NCI-H1417 (cell line): Measurements from ENCODE around the gene PAXX.

ENCODE experiments used
- DNase-seq, 3 experiments: peaks; one replicate each; lab custom pipeline; 2025; lab: John Stamatoyannopoulos, UW

Gene PAXX

DNA sequence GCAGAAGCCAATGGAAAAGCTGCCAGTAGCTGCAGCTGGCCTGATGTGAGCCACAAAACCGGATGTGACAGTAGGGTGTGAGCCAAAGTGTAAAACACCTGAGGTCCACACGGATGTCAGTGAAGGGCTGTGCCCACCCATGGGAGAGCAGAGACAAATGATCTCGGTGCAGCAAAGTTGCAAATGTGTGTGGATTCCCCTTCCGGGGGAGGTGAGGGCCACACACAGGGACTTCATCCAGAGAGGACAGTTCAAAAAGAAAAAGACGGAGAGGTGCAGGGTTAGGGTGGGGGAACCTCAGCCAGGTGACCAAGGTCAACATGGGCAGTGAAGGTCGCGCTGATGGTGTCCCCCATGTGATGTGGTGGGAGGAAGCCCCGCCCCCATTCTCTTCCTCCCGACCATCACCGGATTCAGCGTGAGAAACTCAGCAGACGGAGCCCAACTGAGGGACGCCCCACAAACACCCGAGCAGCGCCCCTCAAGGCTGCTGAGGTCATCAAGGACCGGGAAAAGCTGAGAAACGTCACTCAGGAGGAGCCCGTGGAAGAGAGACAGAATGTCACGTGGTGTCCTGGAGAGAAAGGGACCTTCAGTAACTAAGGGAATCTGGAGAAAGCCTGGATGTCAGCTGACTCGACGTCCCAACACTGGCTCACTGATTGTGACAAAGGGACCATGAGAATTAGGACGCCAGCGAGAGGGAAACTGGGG is 26.3 kb upstream of the PAXX start:
- DNase-seq: no peak

DNA sequence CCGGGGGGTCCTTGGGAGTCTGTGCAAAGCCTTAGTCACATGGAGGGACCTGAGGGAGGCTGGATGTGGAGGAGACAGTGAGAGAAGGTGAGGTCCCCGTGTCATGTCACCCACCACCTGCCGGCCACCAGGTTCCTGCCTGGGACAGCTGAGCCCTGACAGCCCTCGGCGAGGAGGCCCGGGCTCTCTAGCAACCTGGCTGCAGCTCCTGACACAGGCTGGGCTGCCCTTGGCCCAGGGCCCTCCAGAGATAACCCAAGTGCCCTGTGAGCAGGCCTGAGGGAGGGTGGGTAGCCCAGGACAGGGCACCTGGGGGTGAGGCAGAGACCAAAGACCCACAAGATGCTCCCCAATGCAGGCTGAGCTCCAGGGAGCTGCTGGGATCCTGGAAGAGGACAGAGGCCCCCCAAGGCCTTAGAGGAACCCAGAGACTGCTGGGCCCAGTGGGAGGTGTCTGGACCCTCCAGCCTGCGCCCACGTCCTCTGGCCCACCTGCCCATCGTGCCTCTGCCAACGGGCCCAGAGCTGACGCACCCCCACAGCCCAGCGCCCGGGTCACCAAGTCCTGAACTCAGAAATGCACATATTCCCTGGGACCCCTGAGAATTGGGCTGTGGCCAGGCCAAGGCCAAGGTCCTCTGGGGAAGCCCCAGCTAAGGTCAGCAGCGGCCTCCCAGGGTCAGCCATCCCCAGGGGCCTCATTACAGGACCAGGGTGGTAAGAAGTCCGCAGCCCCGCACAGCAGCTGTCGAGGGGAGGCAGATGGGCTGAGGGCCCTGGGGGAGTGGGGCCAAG is 23.7 kb upstream of the PAXX start:
- DNase-seq: no peak

DNA sequence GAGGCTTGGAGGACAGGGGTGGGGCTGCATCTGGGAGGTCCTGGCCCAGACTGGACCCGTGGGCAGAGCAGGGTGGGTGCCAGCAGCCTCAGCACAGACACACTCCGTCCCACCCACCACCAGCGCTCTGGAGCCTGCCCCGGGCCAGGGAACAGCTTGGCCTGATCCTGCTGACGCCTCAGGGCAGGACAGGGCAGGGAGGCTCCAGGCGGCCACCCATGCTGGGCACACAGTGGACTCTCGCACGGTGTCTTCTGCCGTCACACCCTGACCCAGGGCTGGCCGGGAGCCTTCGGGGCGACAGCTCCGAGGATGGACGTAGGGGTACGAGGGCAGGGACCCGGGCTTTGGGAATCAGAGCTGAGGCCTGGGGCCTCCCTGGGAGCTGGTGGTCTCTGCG is 23.1 kb upstream of the PAXX start:
- no peak for DNase-seq

DNA sequence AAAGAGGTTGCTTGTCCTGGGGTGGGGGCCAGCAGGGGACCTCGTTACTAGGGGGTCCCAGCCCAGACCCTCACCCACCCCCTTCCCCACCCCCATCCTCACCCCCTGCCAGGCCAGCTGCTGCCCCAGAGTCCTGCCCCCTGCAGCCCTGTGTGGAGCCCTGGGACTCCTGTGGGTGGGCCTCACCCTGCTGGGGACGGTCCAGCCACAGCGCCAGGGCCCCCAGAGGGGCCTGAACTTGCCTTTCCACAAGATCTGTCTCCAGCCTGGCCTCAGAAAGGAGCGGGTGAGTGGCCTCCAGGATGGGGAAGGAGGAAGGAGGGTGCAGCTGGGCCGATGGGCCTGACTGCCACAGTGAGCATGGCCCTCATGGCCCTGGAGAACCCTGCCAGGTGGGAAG is 22.4 kb upstream of the PAXX start:
- no peak for DNase-seq

DNA sequence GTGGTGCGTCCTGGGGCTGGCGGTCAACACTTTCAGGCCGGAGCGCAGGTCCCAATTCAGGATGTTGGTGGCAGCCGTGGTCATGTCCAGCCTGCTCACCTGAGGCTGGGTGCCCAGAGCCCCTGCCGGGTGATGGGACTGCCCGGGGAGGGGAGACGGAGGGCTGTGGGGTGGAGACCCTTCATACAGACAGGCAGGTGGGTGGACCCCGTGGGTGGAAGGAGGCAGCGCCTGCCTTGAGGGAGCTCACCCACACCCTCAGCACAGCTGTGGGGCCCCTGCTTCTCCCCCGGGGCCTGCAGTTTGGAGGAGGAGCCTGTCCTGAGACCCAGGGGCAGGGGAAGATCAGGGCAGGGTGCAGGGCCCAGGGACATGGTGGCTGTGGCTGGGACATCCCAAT is 21.9 kb upstream of the PAXX start:
- no peak for DNase-seq

DNA sequence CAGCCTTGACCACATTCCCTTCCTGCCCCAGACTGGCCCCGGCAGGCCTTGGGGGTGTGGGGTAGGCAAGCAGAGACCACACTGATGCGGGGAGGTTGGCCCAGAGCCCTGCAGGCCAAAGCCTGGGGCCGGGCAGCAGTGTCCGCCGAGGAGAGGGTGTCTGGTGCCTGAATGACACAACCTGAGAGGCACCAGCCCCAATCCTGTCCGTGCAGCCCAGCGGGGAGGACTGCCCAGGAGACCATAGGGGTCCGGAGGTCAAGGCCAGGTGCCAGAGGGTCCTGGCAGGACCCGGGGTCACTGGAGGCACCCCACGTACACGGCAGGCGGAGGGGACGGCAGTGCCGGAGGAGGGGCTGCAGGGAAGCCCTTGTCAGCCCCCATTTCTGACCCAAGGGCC is 20.5 kb upstream of the PAXX start:
- no peak for DNase-seq

DNA sequence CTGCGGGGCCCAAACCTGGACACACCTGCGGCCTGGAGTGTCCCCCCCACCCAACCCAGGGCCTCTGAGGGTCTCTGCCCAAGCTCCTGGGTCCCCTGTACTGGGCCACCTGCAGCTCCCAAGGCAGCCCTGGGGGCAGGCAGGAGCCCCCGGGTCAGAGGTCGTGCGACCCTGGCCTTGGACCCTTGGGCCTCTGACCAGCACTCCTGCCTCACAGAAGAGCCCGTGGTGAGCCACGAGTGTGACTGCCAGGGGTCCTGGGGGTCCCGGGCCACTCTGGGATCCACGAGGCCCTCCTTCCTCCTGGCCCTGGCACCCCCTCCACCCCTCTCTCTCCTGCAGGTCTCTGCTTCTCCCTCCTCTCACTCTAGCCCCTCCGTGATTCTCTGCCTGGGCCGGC is 19.9 kb upstream of the PAXX start:
- DNase-seq: no peak

DNA sequence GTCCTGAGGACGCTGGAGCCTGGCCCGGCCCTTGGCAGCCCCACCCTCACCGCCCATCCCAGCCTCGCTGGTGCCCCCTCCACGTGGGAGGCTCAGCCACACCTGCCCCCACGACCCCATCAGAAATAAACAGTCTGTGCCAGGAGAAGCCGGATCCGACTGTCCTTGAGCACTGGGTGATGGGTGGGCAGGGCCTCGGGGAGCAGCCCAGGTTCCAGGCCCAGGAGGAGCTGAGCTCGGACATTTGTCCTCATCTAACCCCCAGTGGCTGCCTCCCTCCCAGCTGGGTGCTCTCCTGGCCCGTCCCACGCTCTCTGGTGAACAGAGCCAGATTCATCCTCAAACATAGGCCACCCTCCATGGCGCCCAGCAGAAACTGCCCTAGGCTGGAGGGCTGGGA is 19.5 kb upstream of the PAXX start:
- DNase-seq: no peak

DNA sequence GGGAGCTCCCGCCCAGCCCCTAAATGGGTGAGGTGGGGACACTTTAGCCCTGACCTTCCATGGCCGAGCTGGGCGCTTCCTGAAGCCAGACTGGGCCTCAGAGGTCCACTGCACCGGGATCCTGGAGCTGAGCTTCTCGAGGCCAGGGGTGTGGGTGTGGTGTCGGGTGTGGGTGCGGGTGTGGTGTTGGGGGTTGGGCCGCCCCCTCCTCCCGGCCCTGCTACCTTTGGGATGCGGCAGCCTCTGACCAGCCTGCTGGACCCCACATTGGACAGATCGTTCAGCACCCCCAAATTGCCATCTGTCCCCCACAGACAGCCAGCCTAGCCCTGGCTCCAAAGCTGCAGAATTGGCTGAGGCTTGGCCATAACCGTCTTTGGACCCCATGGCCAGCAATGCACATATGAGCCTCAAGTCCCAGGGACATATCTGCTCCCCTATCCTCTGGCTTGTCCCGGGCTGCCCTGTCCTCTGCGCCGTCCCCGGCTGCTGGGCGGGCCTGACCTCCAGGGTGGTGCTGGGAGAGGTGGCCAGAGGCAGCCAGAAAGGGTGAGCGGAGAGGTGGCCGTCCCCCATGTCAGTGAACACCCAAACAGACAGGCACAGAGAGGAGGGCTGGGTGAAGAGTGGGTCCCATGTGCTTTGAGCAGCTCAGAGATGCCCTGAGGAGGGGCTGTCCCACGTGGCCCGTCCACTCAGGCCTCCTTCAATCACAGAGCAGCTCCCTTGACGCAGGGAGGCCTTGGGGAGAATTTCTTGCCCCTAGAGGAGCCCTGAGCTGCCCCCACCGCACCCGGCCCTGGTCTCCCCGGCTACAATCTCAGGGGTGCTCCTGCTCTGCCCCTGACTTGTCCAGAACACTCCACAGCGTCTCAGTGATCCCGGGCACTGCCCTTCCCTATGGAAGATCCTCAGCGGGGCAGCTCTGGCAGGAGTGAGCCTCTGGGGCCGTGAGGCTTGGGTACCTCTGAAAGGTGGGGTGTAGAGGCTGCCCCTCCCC is 18.3 kb upstream of the PAXX start:
- no peak for DNase-seq

DNA sequence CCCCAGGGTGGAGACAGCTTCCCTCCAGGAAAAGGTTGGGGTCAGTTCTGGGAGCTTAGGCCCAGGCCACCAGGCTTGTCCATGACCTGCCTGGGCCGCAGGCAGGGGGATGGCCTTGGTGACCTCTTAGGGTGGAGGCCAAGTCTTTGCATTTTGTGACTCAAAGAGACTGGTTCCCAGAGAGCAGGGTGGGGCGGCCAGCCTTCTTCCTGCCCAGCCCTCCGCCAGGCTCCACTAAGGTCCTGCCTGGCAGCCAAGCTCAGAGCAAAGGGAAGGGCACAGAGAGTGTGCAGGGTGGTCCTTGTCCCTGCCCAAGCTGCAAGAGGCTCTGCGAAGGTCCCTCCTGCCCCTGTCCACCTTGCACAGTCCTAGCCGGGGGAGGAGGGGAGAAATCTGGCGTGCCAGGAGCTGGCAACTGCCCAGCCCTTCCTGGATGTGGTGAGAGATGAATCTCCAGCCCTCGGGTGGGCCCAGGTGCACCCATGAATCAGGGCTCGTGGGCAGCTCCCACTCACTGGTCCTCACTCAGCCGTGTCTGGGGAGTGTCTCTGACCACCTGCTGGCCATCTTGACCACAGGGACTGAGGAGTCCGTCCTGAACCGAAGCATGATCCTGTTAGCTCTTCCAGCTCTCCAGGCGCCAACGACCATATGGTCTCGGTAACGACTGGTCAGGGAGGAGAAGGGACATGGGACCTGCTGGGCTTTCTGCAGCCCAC is 17.2 kb upstream of the PAXX start:
- no peak for DNase-seq

DNA sequence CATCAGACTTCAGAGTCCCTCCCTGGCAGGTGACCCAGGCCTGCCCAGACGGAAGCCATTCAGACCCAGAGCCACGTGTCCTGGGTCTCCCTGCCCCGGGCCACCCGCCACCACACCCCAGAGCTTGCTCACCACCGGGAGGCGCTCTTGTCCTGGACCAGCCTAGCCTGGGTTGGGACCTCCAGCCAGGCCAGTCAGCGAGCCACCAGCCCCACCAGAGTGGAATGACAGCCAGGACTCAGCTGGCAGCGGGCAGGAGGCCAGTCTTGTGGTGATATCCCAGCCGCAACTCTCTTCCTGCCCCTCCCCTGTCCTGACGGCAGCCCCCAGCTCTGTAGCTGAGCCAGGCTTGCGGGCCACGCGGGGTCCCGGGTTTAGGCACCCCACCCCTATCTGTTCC is 16.6 kb upstream of the PAXX start:
- no peak for DNase-seq

DNA sequence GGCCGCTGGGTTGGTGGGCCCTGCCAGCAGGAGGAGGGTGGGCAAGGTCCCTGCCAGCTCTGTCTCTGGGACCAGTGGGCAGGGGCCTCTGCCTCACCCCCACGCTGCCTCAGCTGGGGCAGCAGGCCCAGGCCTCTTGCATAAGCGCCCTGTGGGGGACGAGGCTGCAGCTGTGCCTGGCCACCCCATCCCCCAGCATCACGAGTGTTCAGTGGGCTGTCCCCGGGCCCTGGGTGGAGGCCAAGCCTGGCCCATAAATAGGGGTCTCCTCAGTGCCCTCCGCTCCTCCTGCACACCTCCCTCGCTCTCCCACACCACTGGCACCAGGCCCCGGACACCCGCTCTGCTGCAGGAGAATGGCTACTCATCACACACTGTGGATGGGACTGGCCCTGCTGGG is 15.0 kb upstream of the PAXX start, which contains the start of gene PTGDS:
Gene PTGDS (plus strand): TSS at position 282 of the 400 bp plus-strand sequence. CDS start 75 bp downstream, at position 357.
- no peak for DNase-seq

DNA sequence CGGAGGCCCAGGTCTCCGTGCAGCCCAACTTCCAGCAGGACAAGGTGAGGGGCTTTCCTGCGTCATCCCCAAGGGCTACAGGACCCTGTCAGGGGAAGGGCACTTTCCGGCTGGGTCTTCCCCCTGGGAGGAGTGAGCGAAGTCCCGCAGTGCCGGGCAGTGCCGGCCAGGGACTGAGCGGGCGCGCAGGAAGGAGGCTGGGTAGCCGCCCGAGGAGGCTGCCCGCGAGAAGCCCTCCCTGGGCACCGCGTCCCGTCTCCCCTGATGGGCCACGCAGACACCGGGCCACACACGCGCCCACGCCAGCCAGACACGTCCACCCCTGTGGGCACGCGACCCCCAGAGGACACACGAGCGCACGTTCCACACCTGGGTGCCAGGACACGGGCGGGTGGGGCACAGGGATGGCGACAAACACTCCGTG is 14.6 kb upstream of the PAXX start:
- DNase-seq: no peak

DNA sequence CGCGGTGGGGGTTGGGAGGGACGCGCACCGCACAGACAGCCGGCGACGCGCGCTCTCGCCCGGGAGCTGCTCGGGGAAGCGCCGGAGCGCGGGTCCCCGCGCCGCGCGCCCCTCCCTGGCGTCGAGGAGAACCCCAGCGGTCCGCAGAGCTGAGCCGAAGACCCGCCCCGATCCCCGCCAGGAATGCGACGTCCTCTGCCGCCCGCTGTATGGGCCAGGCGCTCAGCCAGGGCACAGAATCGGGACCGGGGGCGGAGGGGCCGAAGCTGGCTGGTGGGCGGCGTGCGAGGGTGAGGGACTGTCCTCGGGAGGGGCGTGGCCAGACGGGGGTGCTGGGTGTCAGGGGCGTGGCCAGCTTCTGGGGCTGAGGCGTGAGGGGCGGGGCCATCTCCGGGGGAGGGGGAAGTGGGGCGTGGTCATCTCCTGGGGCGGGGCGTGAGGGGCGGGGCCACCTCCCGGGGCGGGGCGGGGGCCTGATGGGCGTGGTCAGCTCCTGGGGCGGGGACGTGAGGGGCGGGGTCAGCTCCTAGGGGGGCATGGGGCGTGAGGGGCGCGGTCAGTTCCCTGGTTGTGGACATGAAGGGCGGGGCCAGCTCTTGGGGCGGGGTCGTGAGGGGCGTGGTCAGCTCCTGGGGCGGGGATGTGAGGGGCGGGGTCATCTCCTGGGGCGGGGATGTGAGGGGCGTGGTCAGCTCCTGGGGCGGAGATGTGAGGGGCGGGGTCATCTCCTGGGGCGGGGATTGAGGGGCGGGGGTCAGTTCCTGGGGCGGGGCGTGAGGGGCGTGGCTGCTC is 14.0 kb upstream of the PAXX start:
- peak; percentile 21 to 72 (median 62) for DNase-seq

DNA sequence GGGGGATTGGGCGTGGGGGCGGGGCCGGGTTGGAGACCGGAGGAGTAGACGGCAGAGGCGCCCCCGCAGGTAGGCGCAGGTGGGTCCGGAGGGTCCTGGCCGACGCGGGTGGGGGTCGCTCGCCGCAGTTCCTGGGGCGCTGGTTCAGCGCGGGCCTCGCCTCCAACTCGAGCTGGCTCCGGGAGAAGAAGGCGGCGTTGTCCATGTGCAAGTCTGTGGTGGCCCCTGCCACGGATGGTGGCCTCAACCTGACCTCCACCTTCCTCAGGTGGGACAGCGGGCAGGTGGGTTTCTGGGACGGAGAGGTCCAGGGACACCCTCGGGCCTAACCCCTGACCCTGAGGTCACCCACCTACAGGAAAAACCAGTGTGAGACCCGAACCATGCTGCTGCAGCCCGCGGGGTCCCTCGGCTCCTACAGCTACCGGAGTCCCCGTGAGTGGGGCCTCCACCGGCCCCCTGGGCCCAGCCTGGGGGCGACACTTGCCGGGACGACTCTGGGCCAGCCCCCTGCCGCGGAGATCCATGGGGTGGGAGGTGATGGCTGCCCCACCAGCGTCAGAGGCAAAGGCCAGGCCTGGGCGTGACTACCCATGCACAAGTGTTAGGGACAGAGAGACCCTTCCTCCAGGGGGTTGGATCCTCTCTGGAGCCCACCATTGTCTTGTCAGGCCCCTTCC is 13.2 kb upstream of the PAXX start:
- DNase-seq: no peak

DNA sequence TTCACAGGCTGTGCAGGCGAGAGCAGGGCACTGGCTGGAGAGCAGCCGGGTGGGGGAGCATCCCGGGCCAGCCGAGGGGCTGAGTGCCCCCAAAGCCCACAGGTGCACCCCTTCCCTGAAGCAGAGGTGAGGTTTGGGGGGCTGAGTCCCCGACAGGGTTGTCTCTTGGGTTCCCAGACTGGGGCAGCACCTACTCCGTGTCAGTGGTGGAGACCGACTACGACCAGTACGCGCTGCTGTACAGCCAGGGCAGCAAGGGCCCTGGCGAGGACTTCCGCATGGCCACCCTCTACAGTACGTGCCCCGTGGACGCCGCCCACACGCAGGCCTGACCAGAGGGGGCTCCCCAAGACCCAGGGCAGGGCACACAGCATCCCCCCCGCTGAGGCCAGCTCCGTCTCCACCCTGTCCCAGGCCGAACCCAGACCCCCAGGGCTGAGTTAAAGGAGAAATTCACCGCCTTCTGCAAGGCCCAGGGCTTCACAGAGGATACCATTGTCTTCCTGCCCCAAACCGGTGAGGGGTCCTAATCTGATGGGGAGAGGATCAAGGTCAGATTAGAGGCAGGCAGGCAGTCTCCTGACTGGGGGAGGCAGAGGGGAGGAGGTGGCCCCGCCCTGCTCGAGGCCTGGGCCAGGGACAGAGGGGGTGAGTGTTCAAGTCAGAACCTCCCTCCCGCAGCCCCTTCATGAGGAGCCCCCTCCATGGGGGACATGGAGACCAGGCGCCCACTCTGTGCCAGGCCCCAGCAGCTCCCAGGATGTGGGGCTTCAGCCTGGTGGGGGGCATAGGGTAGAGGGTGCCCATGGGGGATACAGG is 12.2 kb upstream of the PAXX start:
- no peak for DNase-seq

DNA sequence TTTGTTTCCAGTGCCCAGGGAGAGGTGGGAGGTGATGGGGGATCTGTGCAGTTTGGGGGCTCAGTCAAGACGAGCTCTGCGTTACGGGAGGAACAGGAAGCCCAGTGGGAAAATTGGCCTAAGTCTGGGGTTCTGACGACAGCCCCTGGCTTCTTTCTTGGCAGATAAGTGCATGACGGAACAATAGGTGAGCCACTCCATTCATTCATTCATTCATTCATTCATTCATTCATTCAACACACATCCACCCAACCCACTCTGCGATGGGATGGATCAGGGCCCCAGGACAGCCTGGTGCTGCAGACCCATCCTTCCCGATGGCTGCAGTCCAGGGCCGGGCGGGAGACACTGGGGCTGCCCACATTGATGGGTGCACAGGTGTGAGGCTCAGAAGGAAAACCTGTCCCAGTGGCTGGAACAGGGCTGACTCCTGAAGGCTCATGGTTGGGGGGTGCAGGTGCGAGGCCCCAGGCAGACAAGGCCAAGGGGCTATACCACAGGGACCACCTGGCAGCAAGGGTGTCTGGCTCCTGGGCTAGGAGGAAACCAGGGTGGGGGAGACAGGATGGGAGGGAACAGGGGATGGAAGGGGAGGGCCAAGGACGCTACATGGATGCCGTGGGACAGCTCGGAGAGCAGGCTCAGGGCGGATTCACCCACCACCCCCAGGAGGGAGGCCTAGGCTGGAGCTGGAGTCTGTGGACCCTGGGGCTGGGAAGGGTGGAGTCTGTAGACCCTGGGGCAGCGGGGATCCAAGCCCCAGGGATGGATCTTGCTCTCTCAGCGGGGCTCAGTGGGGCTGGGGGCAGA is 11.3 kb upstream of the PAXX start:
- DNase-seq: no peak

DNA sequence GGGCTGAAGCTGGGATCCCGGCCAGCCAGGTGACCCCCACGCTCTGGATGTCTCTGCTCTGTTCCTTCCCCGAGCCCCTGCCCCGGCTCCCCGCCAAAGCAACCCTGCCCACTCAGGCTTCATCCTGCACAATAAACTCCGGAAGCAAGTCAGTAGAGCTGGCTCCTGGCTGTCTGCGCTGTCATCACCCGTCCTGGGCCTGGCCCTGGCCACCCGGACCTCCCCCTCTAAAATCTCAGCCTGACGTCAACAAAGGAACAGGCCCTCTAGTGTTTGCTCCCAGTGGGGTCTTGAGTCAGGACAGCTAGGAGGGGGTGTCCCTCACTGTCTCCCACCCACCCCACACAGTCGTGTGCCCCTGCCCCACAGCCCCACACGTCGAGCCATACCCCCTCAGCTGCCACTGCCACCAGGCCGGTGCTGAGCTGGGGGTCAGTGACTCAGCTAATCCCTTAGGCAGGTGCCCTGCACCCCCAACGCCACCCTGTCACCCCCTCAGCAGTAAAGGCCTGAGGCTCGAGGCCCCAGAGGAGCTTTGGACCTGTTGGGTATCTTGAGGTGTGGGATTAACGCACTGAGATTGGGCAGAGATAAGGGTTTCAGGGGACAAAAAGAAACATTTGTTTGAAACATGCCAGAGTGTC is 10.5 kb upstream of the PAXX start:
- no peak for DNase-seq
